ENCODE data around the gene ERP27. TPM values are rescaled to one million over a fixed set of nuclear protein-coding genes. Genes with fewer than 3 reads are reported as not detected.

Gene ERP27
- polyA plus RNA-seq, 1 of the 3 experiments (the other 2 are of a cell fraction): 0.64 TPM

DNA sequence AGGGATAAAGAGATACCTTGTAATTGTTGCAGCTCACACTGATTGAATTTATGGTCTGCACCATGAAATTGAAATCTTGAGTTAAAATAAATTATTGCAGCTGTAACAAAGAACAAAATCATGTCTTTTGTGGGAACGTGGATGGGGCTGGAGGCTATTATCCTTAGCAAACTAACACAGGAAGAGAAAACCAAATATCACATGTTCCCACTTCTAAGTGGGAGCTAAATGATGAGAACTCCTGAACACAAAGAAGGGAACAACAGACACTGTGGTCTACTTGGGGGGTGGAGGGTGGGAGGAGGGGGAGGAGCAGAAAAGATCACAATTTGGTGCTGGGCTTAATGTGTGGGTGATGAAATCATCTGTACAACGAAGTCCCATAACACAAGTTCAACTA lies 22.6 kb downstream of the ERP27 start:
- Histone ChIP-seq H3K36me3 (replicated peaks in 1 of 2; ENCODE audit: control insufficient read depth in 1 of 2, insufficient read depth in 2 of 2, low read length in 1 of 2) (no peaks in the 10 kb centered on the region), H3K4me2 (no peak overlapping the region), H3K9me3 (no peaks in the 10 kb centered on the region), H3K79me2 (ENCODE audit: insufficient read depth) (no peaks in the 10 kb centered on the region), H2AFZ (ENCODE audit: low read depth) (no peak overlapping the region), H3K4me3 (ENCODE audit: low read depth in 2 of 2, low read length in 1 of 2) (no peak overlapping the region), H3K27ac (ENCODE audit: low read depth in 2 of 2, low read length in 1 of 2) (no peak overlapping the region), H3K27me3 (ENCODE audit: insufficient read depth) (no peaks in the 10 kb centered on the region), H3K4me1 (ENCODE audit: control insufficient read depth in 1 of 2, insufficient read depth in 2 of 2, low read depth in 1 of 2, low read length in 1 of 2) (no peaks in the 10 kb centered on the region), H3F3A (replicated peaks; ENCODE audit: insufficient read depth) (no peaks in the 10 kb centered on the region), H3K9ac (no peak overlapping the region), H4K20me1 (ENCODE audit: insufficient read depth) (no peaks in the 10 kb centered on the region), H3K9me2 (no peaks in the 10 kb centered on the region)
- TF ChIP-seq RXRA (IDR thresholded peaks at IDR 0.05; ENCODE audit: borderline replicate concordance, low read depth) (no peak), FOXJ3 (CRISPR knock-in tag; IDR thresholded peaks at IDR 0.05) (no peak), YY1 (IDR thresholded peaks at IDR 0.05; ENCODE audit: low read depth) (no peak), TAF1 (IDR thresholded peaks at IDR 0.05; ENCODE audit: borderline replicate concordance, low read depth, low read length) (no peak), FOSL2 (IDR thresholded peaks at IDR 0.05; ENCODE audit: borderline replicate concordance, low read depth) (no peak), JUND (IDR thresholded peaks at IDR 0.05) (no peak), RFX5 (IDR thresholded peaks at IDR 0.05; ENCODE audit: low read length) (no peak)
- TF ChIP-seq, protein P1, sequence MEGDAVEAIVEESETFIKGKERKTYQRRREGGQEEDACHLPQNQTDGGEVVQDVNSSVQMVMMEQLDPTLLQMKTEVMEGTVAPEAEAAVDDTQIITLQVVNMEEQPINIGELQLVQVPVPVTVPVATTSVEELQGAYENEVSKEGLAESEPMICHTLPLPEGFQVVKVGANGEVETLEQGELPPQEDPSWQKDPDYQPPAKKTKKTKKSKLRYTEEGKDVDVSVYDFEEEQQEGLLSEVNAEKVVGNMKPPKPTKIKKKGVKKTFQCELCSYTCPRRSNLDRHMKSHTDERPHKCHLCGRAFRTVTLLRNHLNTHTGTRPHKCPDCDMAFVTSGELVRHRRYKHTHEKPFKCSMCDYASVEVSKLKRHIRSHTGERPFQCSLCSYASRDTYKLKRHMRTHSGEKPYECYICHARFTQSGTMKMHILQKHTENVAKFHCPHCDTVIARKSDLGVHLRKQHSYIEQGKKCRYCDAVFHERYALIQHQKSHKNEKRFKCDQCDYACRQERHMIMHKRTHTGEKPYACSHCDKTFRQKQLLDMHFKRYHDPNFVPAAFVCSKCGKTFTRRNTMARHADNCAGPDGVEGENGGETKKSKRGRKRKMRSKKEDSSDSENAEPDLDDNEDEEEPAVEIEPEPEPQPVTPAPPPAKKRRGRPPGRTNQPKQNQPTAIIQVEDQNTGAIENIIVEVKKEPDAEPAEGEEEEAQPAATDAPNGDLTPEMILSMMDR (IDR thresholded peaks at IDR 0.05): no peak
- TF ChIP-seq, protein P2, sequence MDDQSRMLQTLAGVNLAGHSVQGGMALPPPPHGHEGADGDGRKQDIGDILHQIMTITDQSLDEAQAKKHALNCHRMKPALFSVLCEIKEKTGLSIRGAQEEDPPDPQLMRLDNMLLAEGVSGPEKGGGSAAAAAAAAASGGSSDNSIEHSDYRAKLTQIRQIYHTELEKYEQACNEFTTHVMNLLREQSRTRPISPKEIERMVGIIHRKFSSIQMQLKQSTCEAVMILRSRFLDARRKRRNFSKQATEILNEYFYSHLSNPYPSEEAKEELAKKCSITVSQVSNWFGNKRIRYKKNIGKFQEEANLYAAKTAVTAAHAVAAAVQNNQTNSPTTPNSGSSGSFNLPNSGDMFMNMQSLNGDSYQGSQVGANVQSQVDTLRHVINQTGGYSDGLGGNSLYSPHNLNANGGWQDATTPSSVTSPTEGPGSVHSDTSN (IDR thresholded peaks at IDR 0.05): no peak
- TF ChIP-seq, protein P3, sequence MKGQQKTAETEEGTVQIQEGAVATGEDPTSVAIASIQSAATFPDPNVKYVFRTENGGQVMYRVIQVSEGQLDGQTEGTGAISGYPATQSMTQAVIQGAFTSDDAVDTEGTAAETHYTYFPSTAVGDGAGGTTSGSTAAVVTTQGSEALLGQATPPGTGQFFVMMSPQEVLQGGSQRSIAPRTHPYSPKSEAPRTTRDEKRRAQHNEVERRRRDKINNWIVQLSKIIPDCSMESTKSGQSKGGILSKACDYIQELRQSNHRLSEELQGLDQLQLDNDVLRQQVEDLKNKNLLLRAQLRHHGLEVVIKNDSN (IDR thresholded peaks at IDR 0.05; ENCODE audit: borderline replicate concordance, low read depth): no peak
- POLR2A ChIA-PET: no interaction called here
- WGBS (ENCODE audit: low lambda C conversion rate): 66% methylated on average over 2 of the region's 2 CpGs
- CTCF ChIA-PET: no interaction called here
- DNase-seq: no peak

DNA sequence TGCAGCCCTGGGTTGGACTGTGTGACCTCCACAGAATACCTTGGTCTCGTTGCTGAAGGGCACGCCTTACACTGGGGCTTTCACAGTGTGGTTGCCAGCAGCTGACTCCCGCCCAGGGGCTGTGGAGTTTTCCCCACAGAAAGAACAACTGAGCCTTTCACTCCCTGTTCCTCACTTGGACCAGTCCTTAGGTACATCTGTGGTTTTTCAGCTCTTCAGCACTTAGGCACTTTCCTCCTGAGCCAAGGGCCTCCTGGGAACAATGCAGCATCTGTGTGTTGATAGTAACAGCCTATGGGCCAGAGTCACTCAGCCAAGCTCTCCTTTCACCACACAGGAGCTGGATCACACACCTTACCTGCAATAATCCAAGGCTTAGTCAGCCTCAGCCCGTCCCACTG lies 25.0 kb downstream of the ERP27 start:
- H3K4me3 ChIP-seq (ENCODE audit: low read depth in 2 of 2, low read length in 1 of 2): no peak overlapping the region
- no peaks in the 10 kb centered on the region for H4K20me1 ChIP-seq (ENCODE audit: insufficient read depth)
- H3K4me1 ChIP-seq (ENCODE audit: control insufficient read depth in 1 of 2, insufficient read depth in 2 of 2, low read depth in 1 of 2, low read length in 1 of 2): no peaks in the 10 kb centered on the region
- no peak overlapping the region for H3K9ac ChIP-seq
- WGBS (ENCODE audit: low lambda C conversion rate): 86% methylated on average over 3 of the region's 4 CpGs
- DNase-seq: no peak
- H3K36me3 ChIP-seq (replicated peaks in 1 of 2; ENCODE audit: control insufficient read depth in 1 of 2, insufficient read depth in 2 of 2, low read length in 1 of 2): no peaks in the 10 kb centered on the region
- no peaks in the 10 kb centered on the region for H3K9me3 ChIP-seq
- no peaks in the 10 kb centered on the region for H3K79me2 ChIP-seq (ENCODE audit: insufficient read depth)
- no peaks in the 10 kb centered on the region for H3F3A ChIP-seq (replicated peaks; ENCODE audit: insufficient read depth)
- no peak overlapping the region for H3K27ac ChIP-seq (ENCODE audit: low read depth in 2 of 2, low read length in 1 of 2)
- H3K4me2 ChIP-seq: no peak overlapping the region
- H2AFZ ChIP-seq (ENCODE audit: low read depth): no peak overlapping the region
- H3K9me2 ChIP-seq: no peaks in the 10 kb centered on the region
- POLR2A ChIA-PET: no interaction called here
- TF ChIP-seq GATA2 (CRISPR knock-in tag; IDR thresholded peaks at IDR 0.05) (no peak), GABPA (IDR thresholded peaks at IDR 0.05; ENCODE audit: low read depth) (no peak), EP300 (IDR thresholded peaks at IDR 0.05; ENCODE audit: borderline replicate concordance in 1 of 2, low read depth in 1 of 2, low read length in 1 of 2) (no peak), JUND (IDR thresholded peaks at IDR 0.05) (no peak), RFX5 (IDR thresholded peaks at IDR 0.05; ENCODE audit: low read length) (no peak)
- TF ChIP-seq, protein P4, sequence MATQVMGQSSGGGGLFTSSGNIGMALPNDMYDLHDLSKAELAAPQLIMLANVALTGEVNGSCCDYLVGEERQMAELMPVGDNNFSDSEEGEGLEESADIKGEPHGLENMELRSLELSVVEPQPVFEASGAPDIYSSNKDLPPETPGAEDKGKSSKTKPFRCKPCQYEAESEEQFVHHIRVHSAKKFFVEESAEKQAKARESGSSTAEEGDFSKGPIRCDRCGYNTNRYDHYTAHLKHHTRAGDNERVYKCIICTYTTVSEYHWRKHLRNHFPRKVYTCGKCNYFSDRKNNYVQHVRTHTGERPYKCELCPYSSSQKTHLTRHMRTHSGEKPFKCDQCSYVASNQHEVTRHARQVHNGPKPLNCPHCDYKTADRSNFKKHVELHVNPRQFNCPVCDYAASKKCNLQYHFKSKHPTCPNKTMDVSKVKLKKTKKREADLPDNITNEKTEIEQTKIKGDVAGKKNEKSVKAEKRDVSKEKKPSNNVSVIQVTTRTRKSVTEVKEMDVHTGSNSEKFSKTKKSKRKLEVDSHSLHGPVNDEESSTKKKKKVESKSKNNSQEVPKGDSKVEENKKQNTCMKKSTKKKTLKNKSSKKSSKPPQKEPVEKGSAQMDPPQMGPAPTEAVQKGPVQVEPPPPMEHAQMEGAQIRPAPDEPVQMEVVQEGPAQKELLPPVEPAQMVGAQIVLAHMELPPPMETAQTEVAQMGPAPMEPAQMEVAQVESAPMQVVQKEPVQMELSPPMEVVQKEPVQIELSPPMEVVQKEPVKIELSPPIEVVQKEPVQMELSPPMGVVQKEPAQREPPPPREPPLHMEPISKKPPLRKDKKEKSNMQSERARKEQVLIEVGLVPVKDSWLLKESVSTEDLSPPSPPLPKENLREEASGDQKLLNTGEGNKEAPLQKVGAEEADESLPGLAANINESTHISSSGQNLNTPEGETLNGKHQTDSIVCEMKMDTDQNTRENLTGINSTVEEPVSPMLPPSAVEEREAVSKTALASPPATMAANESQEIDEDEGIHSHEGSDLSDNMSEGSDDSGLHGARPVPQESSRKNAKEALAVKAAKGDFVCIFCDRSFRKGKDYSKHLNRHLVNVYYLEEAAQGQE (IDR thresholded peaks at IDR 0.05; ENCODE audit: low read depth, low read length): no peak
- no peaks in the 10 kb centered on the region for H3K27me3 ChIP-seq (ENCODE audit: insufficient read depth)
- CTCF ChIA-PET: interaction anchor here (0.8 kb wide), 2 partner anchors 13 to 82 kb away, joined by 3 to 4 read pairs; no protein-coding TSS in a partner anchor
